HG02623 (cell line): ENCODE results near the gene C20orf96.
"Not testable (repeated sequence)": the region's sequence is repeated elsewhere in the genome, so short reads cannot be mapped to it uniquely, and the experiment has no call there.

Experiments
- ATAC-seq: cut with Tn5 transposase; IDR thresholded peaks from one replicate; pipeline ENCODE4 v1.9.1; 2021; ENCODE audit warnings: moderate library complexity; ENCODE audit not compliant: unreplicated experiment

C20orf96 gene, protein sequence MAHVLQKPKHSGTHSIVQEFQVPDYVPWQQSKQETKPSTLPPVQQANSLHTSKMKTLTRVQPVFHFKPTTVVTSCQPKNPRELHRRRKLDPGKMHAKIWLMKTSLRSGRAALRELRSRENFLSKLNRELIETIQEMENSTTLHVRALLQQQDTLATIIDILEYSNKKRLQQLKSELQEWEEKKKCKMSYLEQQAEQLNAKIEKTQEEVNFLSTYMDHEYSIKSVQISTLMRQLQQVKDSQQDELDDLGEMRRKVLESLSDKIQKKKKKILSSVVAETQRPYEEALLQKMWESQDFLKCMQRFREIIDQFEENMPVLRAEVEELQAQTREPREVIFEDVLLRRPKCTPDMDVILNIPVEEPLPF

DNA sequence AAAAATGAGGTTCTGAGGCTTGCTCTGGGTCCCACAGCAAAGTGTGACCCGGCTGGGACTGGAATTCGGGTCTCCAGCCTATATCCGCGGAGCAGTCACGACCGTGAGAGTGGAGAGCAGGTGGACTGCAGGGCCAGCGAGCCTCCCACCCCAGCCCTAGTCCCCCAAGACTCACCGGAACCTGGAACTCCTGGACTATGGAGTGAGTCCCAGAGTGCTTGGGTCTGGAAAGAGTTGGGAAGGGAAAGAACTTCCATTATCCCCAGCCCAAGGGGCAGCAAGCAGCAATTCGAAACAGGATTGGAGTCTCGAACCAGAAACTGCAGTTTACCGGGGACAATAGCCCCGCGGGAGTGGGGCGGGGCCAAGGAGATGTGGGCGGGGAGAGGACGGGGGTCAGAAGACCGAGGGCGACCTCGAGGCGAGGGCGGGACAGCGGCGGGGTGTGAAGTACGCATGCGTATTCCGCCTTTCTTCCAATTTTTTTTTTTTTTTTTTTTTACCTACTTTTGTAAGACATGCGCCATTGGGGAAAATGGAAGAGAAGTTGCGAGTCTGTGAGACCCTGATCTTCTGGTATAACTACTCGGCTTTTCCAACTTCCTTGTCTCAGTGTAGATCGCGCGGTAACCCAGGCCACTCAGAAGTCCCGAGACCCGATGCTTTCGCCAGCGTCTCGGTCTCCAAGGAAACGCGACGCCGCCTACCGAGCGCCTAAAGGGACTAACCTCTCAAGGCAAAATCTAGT, at the start of gene C20orf96:
TSS of gene C20orf96 (minus strand) at position 667 of the 748 bp plus-strand sequence. CDS start at position 527, 140 bp downstream.
- ATAC-seq = peak; percentile 79

DNA sequence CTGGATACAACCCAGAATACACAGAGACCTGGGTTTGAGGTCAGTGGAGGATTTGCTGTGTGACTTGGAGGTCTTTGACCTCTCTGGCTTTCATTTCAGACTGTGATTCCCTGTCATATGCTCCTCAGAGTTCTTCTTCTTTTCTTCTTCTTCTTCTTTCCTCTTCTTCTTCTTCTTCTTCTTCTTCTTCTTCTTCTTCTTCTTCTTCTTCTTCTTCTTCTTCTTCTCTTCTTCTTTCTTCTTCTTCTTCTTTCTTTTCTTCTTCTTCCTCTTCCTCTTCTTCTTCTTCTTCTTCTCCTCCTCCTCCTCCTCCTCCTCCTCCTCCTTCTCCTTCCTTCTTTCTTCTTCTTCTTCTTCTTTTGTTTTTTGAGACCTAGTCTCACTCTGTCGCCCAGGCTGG, 45.5 kb upstream of the C20orf96 start:
- ATAC-seq = not testable (repeated sequence)

DNA sequence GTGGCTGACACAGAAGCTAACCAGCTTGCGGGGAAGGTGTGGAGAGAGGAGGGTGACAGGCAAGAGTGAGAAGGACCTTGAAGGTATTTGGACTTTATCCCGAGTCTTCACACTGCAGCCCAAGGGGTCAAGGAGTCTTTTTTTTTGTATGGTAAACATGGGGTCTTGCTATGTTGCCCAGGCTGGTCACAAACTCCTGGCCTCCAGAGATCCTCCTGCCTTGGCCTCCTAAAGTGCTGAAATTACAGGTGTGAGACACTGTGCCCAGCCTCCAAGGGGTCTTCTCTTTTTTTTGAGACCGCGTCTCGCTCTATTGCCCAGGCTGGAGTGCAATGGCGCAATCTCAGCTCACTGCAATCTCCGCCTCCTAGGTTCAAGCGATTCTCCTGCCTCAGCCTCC, 44.0 kb upstream of the C20orf96 start:
- no peak for ATAC-seq

DNA sequence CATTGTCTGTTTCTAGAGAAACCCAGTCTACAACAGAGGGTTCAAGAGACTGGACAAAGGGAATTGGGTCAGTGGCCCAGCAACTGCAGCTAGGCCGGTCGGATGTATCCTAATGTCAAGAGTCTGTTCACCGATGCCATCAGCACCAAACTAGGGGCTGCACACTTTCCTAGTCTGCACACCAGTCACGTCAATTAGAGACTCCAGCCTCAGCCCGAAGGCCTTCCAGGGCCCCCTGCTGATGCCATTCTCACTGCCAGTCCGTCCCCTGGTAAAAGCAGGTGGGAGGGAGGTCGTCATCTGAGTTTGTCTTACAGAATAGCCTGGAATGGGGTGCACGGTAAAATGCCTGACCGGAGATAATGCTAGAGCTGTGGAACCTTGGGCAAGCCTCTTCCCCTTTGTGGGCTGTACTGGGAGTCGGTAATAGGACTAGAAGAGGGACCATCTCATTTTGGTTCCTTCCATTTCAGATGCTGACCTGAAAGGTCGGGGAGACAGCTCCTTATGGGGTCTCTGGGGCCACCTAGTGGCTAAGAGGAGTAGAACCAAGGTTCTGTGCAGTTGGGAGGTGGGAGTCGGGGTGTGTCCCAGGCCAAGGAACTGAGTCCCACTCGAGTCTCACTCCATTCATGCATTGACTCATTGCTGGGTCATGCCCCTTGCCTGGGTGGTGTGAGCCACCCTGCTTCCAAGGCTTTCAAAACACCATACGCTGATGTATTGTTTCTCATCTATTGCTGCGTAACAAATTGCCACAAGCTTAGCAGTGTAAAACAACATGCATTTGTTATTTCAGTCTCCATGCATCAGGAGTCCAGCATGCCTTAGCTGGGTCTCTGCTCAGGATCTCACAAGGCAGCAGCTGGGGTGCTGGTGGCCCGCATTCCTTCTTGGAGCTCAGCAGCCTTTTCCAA, 39.9 kb upstream of the C20orf96 start:
- ATAC-seq = no peak

DNA sequence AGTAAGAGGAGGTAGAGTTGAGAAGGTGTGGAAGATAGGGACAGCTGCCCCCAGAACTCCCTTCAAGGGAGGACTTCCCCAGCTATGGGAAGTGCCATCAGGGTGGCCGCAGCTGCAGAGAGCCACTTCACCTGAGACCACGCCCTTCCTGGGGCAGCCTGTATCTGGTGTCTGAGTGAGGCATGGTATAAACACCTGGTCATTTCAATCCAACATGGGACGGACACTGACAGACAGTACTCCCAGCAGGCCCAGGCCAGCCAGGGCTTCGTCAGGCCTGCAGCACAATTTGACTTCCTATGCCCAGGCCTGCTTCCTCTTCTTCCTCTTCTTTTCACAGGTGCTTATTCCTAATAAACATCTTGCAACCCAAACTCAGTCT, 39.3 kb upstream of the C20orf96 start:
- no peak for ATAC-seq

DNA sequence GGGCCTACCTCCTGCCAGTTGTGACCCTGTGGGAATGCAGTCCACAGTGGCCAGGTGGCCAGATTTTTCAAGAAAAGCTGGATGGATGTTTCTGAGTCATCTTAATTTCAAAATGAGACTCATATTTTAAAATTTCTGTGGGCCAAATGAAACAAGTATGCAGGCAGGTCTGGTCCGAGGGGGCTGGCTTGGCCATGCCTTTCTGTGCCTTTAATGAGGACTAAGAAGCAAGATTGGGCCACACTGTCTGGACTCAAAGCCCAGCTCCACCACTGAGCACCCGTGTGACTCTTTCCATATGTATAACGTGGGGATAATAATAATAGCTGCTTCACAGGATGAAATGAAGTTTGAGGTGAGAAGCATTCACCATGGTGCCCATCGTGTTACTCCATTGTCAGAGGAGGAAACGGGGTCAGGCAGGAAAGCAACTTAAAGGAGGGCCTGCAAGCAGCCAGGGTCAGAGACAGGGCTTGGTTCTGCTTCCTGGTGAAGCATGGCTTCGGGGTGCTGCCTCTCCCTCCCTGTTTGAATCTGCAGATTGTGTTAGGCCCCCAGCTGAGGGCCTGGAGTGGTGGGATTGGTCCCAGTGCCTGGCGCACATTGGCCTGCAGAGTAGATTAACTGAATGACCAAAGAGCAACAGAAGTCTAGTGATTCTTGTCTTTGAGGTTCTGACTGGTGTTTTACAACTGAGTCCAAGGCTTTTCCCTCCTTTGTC, 38.6 kb upstream of the C20orf96 start:
- ATAC-seq = no peak

DNA sequence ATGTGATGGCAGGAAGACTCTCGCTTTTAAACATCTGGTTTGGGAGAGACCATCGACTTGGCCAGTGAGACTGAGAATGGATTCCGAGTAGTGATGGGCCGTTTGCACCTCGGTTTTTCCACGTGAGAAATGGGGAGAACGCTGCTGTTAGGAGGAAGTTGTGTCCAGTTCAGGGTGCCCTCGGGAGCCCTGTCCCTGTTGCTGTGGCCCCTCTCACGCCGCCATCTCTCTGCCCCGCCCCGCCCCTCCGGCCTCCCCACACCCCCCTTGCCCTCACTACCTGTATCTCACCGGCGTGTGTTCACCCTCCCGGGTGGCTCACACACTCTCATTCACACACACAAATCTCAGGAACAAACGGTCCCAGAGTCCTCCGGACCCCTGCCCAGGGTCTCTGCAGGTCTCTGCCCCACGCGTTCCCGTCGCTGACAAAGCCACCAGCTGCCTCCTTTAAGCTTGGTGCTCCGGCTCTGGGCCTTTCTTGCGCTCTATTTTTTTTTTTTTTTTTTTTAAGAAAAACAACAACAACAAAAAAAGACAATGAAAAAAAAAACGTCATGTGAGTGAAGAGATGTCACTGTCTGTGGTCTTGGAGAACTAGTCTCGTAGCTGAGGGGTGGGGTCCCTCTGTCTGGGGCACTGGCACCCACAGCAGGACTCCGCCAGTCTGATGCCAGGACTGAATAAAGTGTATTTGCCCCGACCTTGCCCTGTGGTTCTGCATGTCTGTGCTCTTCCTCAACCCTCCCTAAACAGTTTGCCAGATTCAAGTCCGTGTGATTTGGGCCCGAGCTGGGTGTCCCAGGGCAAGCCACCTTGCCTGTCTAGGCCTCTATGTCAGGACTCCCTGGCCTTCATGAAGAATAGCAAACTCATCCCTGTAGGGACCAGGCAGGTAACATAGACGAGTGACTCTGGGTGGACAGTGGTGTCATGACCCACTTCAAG, 37.8 kb upstream of the C20orf96 start:
- ATAC-seq = no peak

DNA sequence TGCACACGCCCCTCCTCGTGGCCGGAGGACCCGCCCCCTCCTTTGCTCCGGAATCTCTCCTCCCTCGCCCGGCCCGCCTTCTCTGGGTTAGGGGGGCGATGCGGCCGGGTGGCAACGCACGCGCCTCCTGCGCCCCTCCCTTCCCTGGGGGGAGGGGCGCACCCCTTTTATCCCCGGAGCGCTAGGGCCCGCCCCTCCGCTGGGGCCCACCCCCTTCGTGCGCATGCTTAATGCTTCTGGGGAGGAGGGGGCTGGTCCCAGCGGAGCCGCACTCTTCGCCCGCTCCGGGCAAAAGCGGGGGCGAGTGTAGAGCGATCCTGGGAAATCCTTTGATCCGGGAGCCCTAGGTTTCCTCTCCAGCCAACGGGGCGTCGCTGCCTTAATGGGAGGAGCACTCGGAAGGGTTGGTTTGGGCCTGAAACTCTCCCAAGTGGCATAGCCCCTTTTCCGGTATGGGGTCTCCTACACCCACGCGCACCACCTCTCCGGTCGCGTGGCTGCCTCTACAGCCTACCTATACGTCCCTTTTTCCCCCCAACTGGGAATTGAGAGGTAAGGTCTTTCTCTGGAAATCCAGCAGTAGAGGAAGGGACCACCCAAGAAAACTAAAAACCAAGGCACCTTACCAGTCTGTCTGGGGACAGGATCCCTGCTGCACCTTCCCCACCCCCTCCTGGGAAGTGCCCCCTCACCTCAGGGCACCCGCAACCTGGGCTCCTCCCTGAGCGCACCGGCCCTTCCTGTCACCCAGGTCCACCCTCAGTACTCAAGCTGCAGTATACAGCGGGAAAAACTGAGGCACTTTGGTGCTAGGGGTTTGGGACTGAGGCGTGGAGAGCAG, 36.9 kb upstream of the C20orf96 start:
- ATAC-seq = peak; percentile 22

DNA sequence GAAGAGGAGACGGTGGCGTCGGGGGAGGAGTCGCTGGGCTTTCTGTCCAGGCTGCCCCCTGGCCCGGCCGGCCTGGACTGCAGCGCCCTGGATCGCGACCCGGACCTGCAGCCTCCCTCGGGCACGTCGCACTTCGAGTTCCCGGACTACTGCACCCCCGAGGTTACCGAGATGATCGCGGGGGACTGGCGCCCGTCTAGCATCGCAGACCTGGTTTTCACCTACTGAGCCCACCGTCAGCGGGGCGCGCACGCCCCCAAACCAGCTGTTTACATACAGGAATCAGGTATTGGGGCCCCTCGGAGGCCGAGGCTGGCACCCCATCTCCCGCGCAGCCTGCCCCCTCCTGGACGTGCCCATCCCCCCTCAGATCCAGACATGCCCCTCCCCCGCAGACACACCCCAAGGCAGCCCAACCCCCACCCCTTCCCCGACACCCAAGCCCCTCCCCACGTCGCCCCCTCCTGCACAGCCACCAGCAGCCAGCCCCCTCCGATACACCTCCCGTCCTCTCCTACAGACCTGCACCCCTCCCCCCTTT, 36.2 kb upstream of the C20orf96 start:
- ATAC-seq = no peak

DNA sequence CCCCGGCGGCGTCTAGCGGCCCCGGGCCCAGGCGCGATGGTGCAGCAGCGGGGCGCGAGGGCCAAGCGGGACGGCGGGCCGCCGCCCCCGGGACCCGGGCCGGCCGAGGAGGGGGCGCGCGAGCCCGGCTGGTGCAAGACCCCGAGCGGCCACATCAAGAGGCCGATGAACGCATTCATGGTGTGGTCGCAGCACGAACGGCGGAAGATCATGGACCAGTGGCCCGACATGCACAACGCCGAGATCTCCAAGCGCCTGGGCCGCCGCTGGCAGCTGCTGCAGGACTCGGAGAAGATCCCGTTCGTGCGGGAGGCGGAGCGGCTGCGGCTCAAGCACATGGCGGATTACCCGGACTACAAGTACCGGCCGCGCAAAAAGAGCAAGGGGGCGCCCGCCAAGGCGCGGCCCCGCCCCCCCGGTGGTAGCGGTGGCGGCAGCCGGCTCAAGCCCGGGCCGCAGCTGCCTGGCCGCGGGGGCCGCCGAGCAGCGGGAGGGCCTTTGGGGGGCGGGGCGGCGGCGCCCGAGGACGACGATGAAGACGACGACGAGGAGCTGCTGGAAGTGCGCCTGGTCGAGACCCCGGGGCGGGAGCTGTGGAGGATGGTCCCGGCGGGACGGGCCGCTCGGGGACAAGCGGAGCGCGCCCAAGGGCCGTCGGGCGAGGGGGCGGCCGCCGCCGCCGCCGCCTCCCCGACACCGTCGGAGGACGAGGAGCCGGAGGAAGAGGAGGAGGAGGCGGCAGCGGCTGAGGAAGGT, 35.5 kb upstream of the C20orf96 start:
- no peak for ATAC-seq

DNA sequence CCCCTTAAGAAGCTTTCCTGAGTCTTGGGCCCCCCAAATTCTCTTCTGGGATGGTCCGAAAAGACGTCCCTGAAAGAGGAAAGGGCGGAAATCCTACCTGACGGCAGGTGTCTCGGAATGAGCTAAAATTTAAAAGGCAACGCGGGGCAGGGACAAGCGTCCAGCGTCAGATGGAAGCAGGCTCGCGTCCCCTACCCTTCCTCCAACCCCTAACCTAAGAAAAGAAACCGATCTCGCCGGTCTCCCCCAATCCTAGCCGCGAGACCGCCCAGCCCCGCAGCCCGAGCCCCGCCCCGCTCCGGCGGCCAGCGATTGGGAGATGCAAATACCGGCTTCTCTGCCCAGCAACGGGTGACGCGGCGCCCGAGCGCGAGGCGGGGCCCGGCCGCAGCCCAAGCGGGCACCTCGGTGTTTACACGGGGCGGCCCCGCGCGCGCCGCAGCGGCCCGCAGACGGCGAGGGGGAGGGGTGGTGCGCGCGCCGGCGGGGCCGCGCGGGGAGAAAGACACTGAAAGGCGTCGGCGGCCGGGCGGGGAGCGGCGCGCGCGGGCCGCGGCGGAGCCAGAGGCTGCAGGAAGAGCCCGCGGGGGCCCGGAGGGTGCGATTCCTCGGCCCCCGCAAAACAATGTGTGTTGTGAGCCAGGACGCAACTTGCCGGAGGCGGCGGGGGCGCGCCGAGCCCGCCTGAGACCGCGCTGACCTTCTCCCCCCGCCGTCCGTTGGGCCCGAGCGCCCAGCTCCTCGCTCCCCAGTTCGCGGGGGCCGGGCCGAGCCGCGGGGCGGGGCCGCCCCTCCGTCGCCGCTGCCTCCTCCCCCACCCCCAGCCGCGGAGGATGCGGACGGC, 34.7 kb upstream of the C20orf96 start, which contains the start of gene SOX12:
TSS of gene SOX12 (plus strand) at position 508 of the 844 bp plus-strand sequence. CDS start 373 bp downstream, outside the sequence.
- ATAC-seq = peak; percentile 62

DNA sequence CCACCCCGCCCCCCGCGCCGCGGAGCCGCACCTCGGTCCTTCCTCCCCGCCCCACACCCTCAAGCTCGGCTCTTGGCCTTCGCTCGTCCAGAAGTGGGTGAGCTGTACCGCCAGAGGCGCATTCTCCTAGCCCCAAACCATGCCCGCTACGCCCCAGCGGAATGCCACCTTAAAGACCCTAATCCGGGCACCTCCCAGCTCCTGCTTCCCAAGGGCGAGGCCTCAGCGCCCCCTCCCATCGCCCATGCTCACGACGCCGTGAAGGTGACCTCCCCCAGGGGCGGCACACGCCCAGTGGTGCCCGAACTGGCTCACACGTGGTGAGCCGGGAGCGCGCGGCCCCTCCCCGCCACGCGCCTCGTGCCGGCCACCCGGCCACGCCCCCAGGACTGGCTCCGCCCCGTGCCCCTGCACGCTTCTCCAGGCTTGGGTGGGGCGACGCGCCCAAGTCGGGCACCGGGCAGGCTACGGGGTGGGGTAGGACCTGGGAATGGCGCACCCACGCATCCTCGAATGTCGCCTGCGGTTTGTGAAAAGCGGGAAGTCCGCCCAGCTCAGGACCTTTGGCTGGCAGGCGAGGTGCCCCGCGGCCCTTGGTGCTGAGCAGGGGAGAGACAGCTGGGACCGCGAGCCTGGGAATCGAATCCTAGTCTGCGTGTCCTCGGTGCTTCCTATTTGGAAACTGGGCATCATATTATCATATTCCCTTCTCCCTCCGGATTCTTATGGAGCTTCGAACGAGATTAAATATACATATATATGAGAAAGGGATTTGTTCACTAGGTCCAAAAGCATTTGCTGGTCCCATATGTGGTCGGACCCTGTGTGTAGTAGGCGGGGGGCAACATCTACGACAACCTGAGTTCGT, 33.9 kb upstream of the C20orf96 start:
- ATAC-seq = peak; percentile 45

DNA sequence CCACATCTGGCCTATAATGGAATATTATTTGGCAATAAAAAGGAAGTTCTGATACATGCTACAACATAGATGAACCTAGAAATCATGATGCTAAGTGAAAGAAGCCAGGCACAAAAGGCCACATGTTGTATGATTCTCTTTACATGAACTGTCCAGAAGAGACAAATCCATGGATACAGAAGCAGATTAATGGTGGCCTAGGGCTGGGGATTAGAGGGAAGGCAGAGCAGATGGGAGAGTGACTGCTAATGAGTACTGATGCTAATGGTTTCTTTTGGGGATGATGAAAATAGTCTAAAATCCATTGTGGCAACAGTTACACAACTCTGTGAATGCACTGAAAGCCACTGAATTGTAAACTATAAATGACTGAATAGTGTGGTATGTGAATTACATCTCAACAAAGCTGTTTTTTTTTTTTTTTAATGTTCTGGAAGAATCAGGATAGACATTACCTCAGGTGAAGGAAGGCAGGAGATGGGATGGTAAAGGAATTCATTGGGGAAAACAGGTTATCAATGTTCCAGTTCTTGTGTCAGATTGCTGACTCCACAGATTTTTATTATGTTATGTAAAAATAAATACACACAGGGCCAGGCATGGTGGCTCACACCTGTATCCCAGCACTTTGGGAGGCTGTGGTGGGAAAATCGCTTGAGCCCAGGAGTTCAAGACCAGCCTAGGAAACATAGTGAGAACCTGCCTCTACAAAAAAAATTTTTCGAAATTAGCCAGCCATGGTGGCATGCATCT, 25.9 kb upstream of the C20orf96 start:
- no peak for ATAC-seq

DNA sequence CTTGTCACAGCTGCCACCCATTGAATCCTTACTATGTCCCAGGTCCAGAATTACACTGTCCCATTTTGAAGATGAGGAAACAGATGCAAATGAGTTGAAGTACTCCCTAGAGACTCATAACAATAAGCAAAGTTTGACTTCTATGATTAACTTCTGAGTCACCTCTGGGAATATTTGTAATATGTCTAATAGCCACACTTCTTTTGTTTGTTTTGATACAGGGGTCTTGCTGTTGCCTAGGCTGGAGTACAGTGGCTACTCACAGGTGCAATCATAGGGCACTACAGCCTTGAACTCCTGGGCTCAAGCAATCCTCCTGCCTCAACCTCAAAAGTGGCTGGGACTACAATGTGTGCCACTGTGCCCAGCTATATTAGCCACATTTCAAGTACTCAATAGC, 23.4 kb upstream of the C20orf96 start:
- no peak for ATAC-seq

DNA sequence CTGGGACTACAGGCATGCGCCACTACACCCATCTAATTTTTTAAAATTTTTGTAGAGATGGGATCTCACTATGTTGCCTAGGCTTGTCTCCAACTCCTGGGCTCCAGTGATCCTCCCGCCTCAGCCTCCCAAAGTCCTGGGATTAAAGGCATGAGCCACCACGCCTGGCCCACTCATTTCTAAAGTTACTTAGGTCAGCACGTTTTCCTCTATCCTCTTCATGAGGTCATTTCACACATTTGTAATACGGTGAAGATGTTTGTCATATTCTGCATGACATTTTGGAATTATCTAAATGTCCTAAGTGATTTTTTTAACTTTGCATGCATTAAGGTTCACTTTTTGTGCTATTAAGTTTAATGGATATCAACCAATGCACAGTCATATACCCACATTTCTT, 22.9 kb upstream of the C20orf96 start:
- ATAC-seq = no peak
